ENCODE measurements around the gene SHE.

Gene SHE

GRCh38 chr1:154442006-154442740, 60.0 kb downstream of the SHE start:
- Histone ChIP-seq H2BK5ac (ENCODE audit: low read depth, low read length, poor library complexity, severe bottlenecking) (peak overlapping the region; percentile 26), H2AFZ (ENCODE audit: low read depth, low read length) (no peak overlapping the region), H4K91ac (ENCODE audit: low read length) (peak overlapping the region; percentile 15), H3K14ac (ENCODE audit: low read length in 2 of 2) (peak overlapping the region in 1 of 2 experiments; percentile 92), H3K18ac (ENCODE audit: low read depth in 1 of 2, low read length in 2 of 2) (peak overlapping the region in 1 of 2 experiments; percentile 86), H3K36me3 (ENCODE audit: control insufficient read depth in 1 of 2, insufficient read depth in 2 of 2, low read depth in 1 of 2, low read length in 2 of 2) (peaks cover 0 to 12% of the 10 kb centered on the region in 2 experiments), H3K4me3 (ENCODE audit: insufficient read depth in 1 of 2, low read depth in 1 of 2, low read length in 2 of 2) (no peak overlapping the region), H2BK12ac (ENCODE audit: low read length in 2 of 2) (peak overlapping the region in 1 of 2 experiments; percentile 89), H3K4me1 (ENCODE audit: control insufficient read depth, insufficient read depth, low read depth, low read length) (peaks cover 30% of the 10 kb centered on the region), H2AK5ac (ENCODE audit: low read length, severe bottlenecking) (peak overlapping the region; percentile 83), H3K27me3 (ENCODE audit: control insufficient read depth in 1 of 2, insufficient read depth in 1 of 2, low read length in 2 of 2) (no peaks in the 10 kb centered on the region), H3K79me1 (replicated peaks; ENCODE audit: low read length, poor library complexity, severe bottlenecking) (no peaks in the 10 kb centered on the region), H3K4ac (ENCODE audit: low read depth in 1 of 2, low read length in 2 of 2) (peak overlapping the region in 1 of 2 experiments; percentile 15), H3K4me2 (ENCODE audit: low read length, poor library complexity, severe bottlenecking) (no peak overlapping the region), H2BK15ac (ENCODE audit: low read depth, poor library complexity, severe bottlenecking) (no peak overlapping the region), H3K27ac (ENCODE audit: low read length, poor library complexity, severe bottlenecking) (peak overlapping the region; percentile 31), H3K23ac (ENCODE audit: low read length in 2 of 2) (no peak overlapping the region), H3K9me3 (ENCODE audit: control insufficient read depth, low read length) (no peaks in the 10 kb centered on the region), H3K9ac (ENCODE audit: low read length) (no peak overlapping the region), H4K8ac (ENCODE audit: low read length) (peak overlapping the region; percentile 41), H2BK120ac (ENCODE audit: low read depth, low read length) (peak overlapping the region; percentile 39)
- peak; percentile 75 for DNase-seq
- 52% methylated on average over 13 of the region's 13 CpGs for WGBS

- Histone ChIP-seq H2BK5ac (ENCODE audit: low read depth, low read length, poor library complexity, severe bottlenecking) (no peak overlapping the region), H3K4me3 (ENCODE audit: insufficient read depth in 1 of 2, low read depth in 1 of 2, low read length in 2 of 2) (no peak overlapping the region), H2BK15ac (ENCODE audit: low read depth, poor library complexity, severe bottlenecking) (peak overlapping the region; percentile 44), H4K91ac (ENCODE audit: low read length) (peak overlapping the region; percentile 70), H3K36me3 (ENCODE audit: control insufficient read depth in 1 of 2, insufficient read depth in 2 of 2, low read depth in 1 of 2, low read length in 2 of 2) (peaks cover 0 to 15% of the 10 kb centered on the region in 2 experiments), H2AFZ (ENCODE audit: low read depth, low read length) (no peak overlapping the region), H2BK120ac (ENCODE audit: low read depth, low read length) (no peak overlapping the region), H3K27me3 (ENCODE audit: control insufficient read depth in 1 of 2, insufficient read depth in 1 of 2, low read length in 2 of 2) (no peaks in the 10 kb centered on the region), H3K79me1 (replicated peaks; ENCODE audit: low read length, poor library complexity, severe bottlenecking) (no peaks in the 10 kb centered on the region), H3K4ac (ENCODE audit: low read depth in 1 of 2, low read length in 2 of 2) (no peak overlapping the region), H3K14ac (ENCODE audit: low read length in 2 of 2) (no peak overlapping the region), H3K9ac (ENCODE audit: low read length) (no peak overlapping the region), H3K18ac (ENCODE audit: low read depth in 1 of 2, low read length in 2 of 2) (no peak overlapping the region), H3K9me3 (ENCODE audit: control insufficient read depth, low read length) (no peaks in the 10 kb centered on the region), H3K27ac (ENCODE audit: low read length, poor library complexity, severe bottlenecking) (no peak overlapping the region), H4K8ac (ENCODE audit: low read length) (no peak overlapping the region), H3K4me1 (ENCODE audit: control insufficient read depth, insufficient read depth, low read depth, low read length) (peaks cover 32% of the 10 kb centered on the region), H2BK12ac (ENCODE audit: low read length in 2 of 2) (peak overlapping the region; percentile 16 to 85), H2AK5ac (ENCODE audit: low read length, severe bottlenecking) (peak overlapping the region; percentile 94), H3K4me2 (ENCODE audit: low read length, poor library complexity, severe bottlenecking) (no peak overlapping the region), H3K23ac (ENCODE audit: low read length in 2 of 2) (no peak overlapping the region)
- 74% methylated on average over 5 of the region's 8 CpGs for WGBS
- DNase-seq = no peak
These were observed 60.8 kb downstream of the SHE start for GRCh38 chr1:154441241-154441888.

- H3K9ac ChIP-seq (ENCODE audit: low read length) = no peak overlapping the region
- H2AK5ac ChIP-seq (ENCODE audit: low read length, severe bottlenecking) = peak overlapping the region; percentile 32
- no peaks in the 10 kb centered on the region for H3K79me1 ChIP-seq (replicated peaks; ENCODE audit: low read length, poor library complexity, severe bottlenecking)
- H2BK5ac ChIP-seq (ENCODE audit: low read depth, low read length, poor library complexity, severe bottlenecking) = no peak overlapping the region
- H2AFZ ChIP-seq (ENCODE audit: low read depth, low read length) = no peak overlapping the region
- H3K4me1 ChIP-seq (ENCODE audit: control insufficient read depth, insufficient read depth, low read depth, low read length) = peaks cover 26% of the 10 kb centered on the region
- 96% methylated on average over 5 of the region's 6 CpGs for WGBS
- peak overlapping the region; percentile 91 for H3K27ac ChIP-seq (ENCODE audit: low read length, poor library complexity, severe bottlenecking)
- H3K9me3 ChIP-seq (ENCODE audit: control insufficient read depth, low read length) = no peaks in the 10 kb centered on the region
- H2BK120ac ChIP-seq (ENCODE audit: low read depth, low read length) = no peak overlapping the region
- H3K14ac ChIP-seq (ENCODE audit: low read length in 2 of 2) = no peak overlapping the region
- H3K4me2 ChIP-seq (ENCODE audit: low read length, poor library complexity, severe bottlenecking) = no peak overlapping the region
- no peak overlapping the region for H3K4me3 ChIP-seq (ENCODE audit: insufficient read depth in 1 of 2, low read depth in 1 of 2, low read length in 2 of 2)
- no peaks in the 10 kb centered on the region for H3K27me3 ChIP-seq (ENCODE audit: control insufficient read depth in 1 of 2, insufficient read depth in 1 of 2, low read length in 2 of 2)
- no peak overlapping the region for H4K91ac ChIP-seq (ENCODE audit: low read length)
- no peak overlapping the region for H3K4ac ChIP-seq (ENCODE audit: low read depth in 1 of 2, low read length in 2 of 2)
- peaks cover 4 to 26% of the 10 kb centered on the region in 2 experiments for H3K36me3 ChIP-seq (ENCODE audit: control insufficient read depth in 1 of 2, insufficient read depth in 2 of 2, low read depth in 1 of 2, low read length in 2 of 2)
- no peak overlapping the region for H3K23ac ChIP-seq (ENCODE audit: low read length in 2 of 2)
- H2BK15ac ChIP-seq (ENCODE audit: low read depth, poor library complexity, severe bottlenecking) = no peak overlapping the region
- no peak overlapping the region for H4K8ac ChIP-seq (ENCODE audit: low read length)
- H2BK12ac ChIP-seq (ENCODE audit: low read length in 2 of 2) = no peak overlapping the region
- H3K18ac ChIP-seq (ENCODE audit: low read depth in 1 of 2, low read length in 2 of 2) = no peak overlapping the region
- DNase-seq = no peak
These were observed 62.0 kb downstream of the SHE start for GRCh38 chr1:154440036-154440804.

GRCh38 chr1:154436433-154436832, 65.8 kb downstream of the SHE start:
- no peak overlapping the region for H2BK5ac ChIP-seq (ENCODE audit: low read depth, low read length, poor library complexity, severe bottlenecking)
- no peak overlapping the region for H3K23ac ChIP-seq (ENCODE audit: low read length in 2 of 2)
- no peaks in the 10 kb centered on the region for H3K9me3 ChIP-seq (ENCODE audit: control insufficient read depth, low read length)
- H3K27ac ChIP-seq (ENCODE audit: low read length, poor library complexity, severe bottlenecking) = no peak overlapping the region
- WGBS = 95% methylated on average over 9 of the region's 9 CpGs
- peak overlapping the region; percentile 55 for H4K8ac ChIP-seq (ENCODE audit: low read length)
- H3K4me3 ChIP-seq (ENCODE audit: insufficient read depth in 1 of 2, low read depth in 1 of 2, low read length in 2 of 2) = no peak overlapping the region
- no peaks in the 10 kb centered on the region for H3K79me1 ChIP-seq (replicated peaks; ENCODE audit: low read length, poor library complexity, severe bottlenecking)
- DNase-seq = no peak
- no peak overlapping the region for H3K4me2 ChIP-seq (ENCODE audit: low read length, poor library complexity, severe bottlenecking)
- no peak overlapping the region for H3K14ac ChIP-seq (ENCODE audit: low read length in 2 of 2)
- H2BK15ac ChIP-seq (ENCODE audit: low read depth, poor library complexity, severe bottlenecking) = no peak overlapping the region
- no peaks in the 10 kb centered on the region for H3K27me3 ChIP-seq (ENCODE audit: control insufficient read depth in 1 of 2, insufficient read depth in 1 of 2, low read length in 2 of 2)
- no peak overlapping the region for H3K4ac ChIP-seq (ENCODE audit: low read depth in 1 of 2, low read length in 2 of 2)
- peaks cover 10 to 26% of the 10 kb centered on the region in 2 experiments for H3K36me3 ChIP-seq (ENCODE audit: control insufficient read depth in 1 of 2, insufficient read depth in 2 of 2, low read depth in 1 of 2, low read length in 2 of 2)
- no peak overlapping the region for H2AK5ac ChIP-seq (ENCODE audit: low read length, severe bottlenecking)
- H2AFZ ChIP-seq (ENCODE audit: low read depth, low read length) = no peak overlapping the region
- no peak overlapping the region for H3K9ac ChIP-seq (ENCODE audit: low read length)
- no peak overlapping the region for H4K91ac ChIP-seq (ENCODE audit: low read length)
- peaks cover 25% of the 10 kb centered on the region for H3K4me1 ChIP-seq (ENCODE audit: control insufficient read depth, insufficient read depth, low read depth, low read length)
- H3K18ac ChIP-seq (ENCODE audit: low read depth in 1 of 2, low read length in 2 of 2) = no peak overlapping the region
- peak overlapping the region; percentile 37 to 44 for H2BK12ac ChIP-seq (ENCODE audit: low read length in 2 of 2)
- no peak overlapping the region for H2BK120ac ChIP-seq (ENCODE audit: low read depth, low read length)
